MM.1S (cell line): ENCODE results near the gene GRIK2.

Experiments
- EZH2 ChIP-seq: fragments of 300-600 bp; sonication (generic); optimal IDR thresholded peaks from 2 replicates; pipeline ENCODE3; 2017; ENCODE audit warnings: low read depth, mild to moderate bottlenecking, antibody characterized with exemption, low read length, mixed read lengths
- EZH2phosphoT487 ChIP-seq: fragments of 300-600 bp; sonication (generic); IDR thresholded peaks from 2 replicates; pipeline ENCODE4 v1.6.1; 2018; ENCODE audit warnings: antibody characterized with exemption, low read length
- TF ChIP-seq, protein P1 (sequence below): fragments of 300-600 bp; sonication (generic); IDR thresholded peaks from 2 replicates; pipeline ENCODE4 v1.5.1; 2016; ENCODE audit warnings: antibody characterized with exemption, low read length, mixed read lengths

DNA sequence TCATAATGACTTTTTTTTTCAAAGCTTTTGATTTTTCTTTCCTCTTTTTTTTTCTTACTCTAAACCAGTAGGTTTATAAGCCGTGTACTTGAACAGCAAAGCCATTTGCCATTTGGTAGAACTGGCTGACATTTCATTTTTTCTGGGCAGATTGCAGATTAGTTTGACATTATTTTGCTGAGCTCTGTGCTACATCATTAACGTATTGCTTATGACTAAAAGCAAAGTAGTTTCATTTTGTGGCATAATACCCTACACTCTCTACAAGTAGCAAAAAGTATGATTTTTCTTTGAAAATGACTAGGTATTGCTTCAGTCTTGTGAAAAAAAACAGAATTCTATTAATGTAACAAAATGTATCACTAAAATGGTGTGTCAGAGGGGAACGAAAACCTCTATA is 141.3 kb downstream of the GRIK2 start:
- TF ChIP-seq, protein P1, sequence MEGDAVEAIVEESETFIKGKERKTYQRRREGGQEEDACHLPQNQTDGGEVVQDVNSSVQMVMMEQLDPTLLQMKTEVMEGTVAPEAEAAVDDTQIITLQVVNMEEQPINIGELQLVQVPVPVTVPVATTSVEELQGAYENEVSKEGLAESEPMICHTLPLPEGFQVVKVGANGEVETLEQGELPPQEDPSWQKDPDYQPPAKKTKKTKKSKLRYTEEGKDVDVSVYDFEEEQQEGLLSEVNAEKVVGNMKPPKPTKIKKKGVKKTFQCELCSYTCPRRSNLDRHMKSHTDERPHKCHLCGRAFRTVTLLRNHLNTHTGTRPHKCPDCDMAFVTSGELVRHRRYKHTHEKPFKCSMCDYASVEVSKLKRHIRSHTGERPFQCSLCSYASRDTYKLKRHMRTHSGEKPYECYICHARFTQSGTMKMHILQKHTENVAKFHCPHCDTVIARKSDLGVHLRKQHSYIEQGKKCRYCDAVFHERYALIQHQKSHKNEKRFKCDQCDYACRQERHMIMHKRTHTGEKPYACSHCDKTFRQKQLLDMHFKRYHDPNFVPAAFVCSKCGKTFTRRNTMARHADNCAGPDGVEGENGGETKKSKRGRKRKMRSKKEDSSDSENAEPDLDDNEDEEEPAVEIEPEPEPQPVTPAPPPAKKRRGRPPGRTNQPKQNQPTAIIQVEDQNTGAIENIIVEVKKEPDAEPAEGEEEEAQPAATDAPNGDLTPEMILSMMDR = no peak
- TF ChIP-seq EZH2phosphoT487 (no peak), EZH2 (no peak)
